PFSK-1 (cell line): ENCODE measurements around the gene NAA38.

ENCODE experiments used
- FOXP2 ChIP-seq: optimal IDR thresholded peaks from 2 replicates; pipeline ENCODE3; 2011; ENCODE audit warnings: borderline replicate concordance, control low read depth, inconsistent platforms; ENCODE audit not compliant: insufficient read depth; ENCODE audit errors: extremely low read length, extremely low read depth
- POLR2AphosphoS5 ChIP-seq: IDR thresholded peaks from 2 replicates; pipeline ENCODE4 v1.6.1; 2012; ENCODE audit warnings: low read depth, mild to moderate bottlenecking, control low read depth, low read length, moderate library complexity
- SIN3A ChIP-seq: IDR thresholded peaks from 2 replicates; pipeline ENCODE4 v1.6.1; 2012; ENCODE audit warnings: mild to moderate bottlenecking, low read length, moderate library complexity, borderline replicate concordance; ENCODE audit not compliant: insufficient read depth
- TAF1 ChIP-seq: IDR thresholded peaks from 2 replicates; pipeline ENCODE4 v1.6.1; 2012; ENCODE audit warnings: low read length, control low read depth, borderline replicate concordance; ENCODE audit not compliant: insufficient read depth
- TF ChIP-seq, protein P1 (sequence below), 2 experiments: IDR thresholded peaks; 2 replicates each; pipeline versions ENCODE4 v1.6.1 to v1.8.0; 2011 to 2012; ENCODE audit warnings: low read depth in 2 of 2, low read length in 2 of 2, control low read depth in 1 of 2, inconsistent platforms in 1 of 2, mild to moderate bottlenecking in 1 of 2, moderate library complexity in 1 of 2; ENCODE audit not compliant: insufficient read depth in 1 of 2

NAA38 gene

DNA sequence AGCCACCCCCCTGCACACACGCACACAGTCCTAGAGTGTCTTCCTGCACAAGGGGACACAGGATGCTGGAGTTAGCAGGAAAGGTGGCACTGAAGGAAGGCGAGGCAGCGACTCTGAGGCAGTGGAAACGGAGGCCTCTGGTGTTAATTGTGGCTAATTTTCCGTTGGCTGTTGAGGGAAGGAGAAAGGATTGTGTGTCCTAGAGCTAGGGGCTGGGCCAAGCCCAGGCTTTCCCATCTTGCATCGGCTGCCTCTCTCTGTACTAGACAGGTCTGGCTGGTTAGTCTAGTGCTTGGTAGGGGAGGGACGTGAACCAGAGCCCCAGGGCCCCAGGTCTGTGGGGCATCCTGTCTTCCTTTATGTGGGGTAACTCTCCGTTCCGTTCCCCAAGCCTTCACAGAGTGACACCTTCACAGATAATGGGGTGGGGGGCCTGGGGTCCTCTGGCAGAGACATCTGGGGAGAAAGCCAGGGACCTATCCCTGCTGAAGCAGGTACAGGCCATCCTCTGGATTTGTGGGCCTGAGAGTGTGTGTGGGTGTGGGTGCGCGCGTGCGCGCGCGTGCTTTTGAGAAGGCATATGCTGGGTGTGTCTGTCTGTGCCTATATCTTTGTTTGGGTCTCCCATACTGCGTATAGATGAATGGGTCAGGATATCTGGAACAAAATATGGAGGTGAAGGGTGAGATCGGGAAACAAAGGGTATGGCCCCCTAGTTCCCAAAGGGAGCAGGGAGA is 31.0 kb upstream of the NAA38 start, which contains the start of gene CHD3:
CHD3 (plus strand) TSS at position 606 of the 737 bp plus-strand sequence. CDS start 212 bp downstream, outside the sequence.
- TF ChIP-seq, protein P1, sequence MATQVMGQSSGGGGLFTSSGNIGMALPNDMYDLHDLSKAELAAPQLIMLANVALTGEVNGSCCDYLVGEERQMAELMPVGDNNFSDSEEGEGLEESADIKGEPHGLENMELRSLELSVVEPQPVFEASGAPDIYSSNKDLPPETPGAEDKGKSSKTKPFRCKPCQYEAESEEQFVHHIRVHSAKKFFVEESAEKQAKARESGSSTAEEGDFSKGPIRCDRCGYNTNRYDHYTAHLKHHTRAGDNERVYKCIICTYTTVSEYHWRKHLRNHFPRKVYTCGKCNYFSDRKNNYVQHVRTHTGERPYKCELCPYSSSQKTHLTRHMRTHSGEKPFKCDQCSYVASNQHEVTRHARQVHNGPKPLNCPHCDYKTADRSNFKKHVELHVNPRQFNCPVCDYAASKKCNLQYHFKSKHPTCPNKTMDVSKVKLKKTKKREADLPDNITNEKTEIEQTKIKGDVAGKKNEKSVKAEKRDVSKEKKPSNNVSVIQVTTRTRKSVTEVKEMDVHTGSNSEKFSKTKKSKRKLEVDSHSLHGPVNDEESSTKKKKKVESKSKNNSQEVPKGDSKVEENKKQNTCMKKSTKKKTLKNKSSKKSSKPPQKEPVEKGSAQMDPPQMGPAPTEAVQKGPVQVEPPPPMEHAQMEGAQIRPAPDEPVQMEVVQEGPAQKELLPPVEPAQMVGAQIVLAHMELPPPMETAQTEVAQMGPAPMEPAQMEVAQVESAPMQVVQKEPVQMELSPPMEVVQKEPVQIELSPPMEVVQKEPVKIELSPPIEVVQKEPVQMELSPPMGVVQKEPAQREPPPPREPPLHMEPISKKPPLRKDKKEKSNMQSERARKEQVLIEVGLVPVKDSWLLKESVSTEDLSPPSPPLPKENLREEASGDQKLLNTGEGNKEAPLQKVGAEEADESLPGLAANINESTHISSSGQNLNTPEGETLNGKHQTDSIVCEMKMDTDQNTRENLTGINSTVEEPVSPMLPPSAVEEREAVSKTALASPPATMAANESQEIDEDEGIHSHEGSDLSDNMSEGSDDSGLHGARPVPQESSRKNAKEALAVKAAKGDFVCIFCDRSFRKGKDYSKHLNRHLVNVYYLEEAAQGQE (IDR thresholded peaks at IDR 0.05; ENCODE audit: insufficient read depth in 1 of 2, low read depth in 2 of 2, low read length in 2 of 2), result 0 out of 4 replicates have a peak, but pooled peaks of 1 of the 2 experiments have one; percentile 7
- TF ChIP-seq FOXP2 (no peak), TAF1 (0 out of 2 replicates have a peak, but pooled peaks have one; percentile 71), POLR2AphosphoS5 (0 out of 2 replicates have a peak, but pooled peaks have one; percentile 17)

DNA sequence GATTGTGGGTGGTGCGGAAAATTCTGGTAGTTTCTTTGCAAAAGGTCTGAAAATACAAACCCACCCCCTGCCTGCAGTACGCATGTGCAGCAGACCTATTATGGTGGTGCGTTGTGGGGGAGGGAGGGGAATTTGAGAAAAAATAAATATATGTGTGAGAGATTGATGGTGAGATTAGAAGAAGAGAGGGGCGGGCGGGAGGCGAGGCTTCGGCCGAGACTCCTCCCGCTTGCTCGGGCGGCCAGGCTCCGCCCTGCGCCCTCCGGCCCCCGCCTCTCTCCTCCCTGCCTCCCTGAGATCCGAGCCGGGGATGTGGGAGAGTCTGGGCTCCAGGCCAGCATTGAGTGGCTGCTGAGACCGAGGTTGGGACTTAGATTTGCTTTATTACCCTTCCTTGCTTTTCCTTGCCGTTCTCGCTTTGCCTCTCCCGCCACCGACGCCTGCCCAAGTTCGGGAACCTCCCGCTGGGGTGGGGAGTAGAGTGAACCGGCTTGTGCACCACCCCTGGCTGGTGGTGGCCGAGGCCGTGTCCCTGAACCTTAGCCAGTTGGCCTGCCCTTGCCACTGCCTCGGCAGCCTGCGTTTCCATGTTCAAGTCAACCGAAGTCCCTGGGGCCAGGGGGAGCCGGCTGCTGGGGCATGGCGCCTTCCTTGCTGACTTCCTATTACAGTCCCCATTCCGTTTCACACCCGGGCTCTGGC is 30.3 kb upstream of the NAA38 start:
- TF ChIP-seq FOXP2, result no peak
- peak; percentile 80 for TF ChIP-seq POLR2AphosphoS5
- TF ChIP-seq SIN3A, result no peak
- TF ChIP-seq, protein P1 (IDR thresholded peaks at IDR 0.05; ENCODE audit: insufficient read depth in 1 of 2, low read depth in 2 of 2, low read length in 2 of 2), result peak; percentile 2 to 22; a peak in 1 of 4 replicates
- TF ChIP-seq TAF1, result no peak; the same call in none of the 2 replicates

DNA sequence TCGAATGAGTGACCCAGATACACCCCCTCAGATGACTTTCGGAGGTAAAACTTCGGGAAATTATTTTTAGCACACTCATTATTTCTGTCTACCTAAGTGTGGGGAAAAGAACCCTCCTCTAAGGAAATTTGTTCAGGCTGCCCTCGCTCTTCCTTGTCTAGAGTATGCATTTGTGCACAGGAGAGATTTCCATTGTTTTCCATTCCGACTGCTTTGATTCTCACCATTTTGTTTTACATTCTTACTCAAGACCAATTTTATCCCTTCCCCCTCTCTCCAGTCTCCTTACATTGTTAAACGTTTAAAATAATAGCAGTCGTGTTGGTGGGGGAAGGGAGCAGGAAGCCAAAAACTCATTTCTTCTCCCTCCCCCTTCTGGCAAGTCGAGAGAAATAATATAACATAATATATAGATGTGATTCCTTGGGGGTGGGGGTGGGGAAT is 29.7 kb upstream of the NAA38 start:
- no peak for TF ChIP-seq TAF1
- TF ChIP-seq, protein P1 (IDR thresholded peaks at IDR 0.05; ENCODE audit: insufficient read depth in 1 of 2, low read depth in 2 of 2, low read length in 2 of 2), result 0 out of 4 replicates have a peak, but pooled peaks of 1 of the 2 experiments have one; percentile 2
- TF ChIP-seq POLR2AphosphoS5, result peak; percentile 49; the same call in 1 of the 2 replicates
- no peak for TF ChIP-seq FOXP2
- TF ChIP-seq SIN3A, result 0 out of 2 replicates have a peak, but pooled peaks have one; percentile 12

DNA sequence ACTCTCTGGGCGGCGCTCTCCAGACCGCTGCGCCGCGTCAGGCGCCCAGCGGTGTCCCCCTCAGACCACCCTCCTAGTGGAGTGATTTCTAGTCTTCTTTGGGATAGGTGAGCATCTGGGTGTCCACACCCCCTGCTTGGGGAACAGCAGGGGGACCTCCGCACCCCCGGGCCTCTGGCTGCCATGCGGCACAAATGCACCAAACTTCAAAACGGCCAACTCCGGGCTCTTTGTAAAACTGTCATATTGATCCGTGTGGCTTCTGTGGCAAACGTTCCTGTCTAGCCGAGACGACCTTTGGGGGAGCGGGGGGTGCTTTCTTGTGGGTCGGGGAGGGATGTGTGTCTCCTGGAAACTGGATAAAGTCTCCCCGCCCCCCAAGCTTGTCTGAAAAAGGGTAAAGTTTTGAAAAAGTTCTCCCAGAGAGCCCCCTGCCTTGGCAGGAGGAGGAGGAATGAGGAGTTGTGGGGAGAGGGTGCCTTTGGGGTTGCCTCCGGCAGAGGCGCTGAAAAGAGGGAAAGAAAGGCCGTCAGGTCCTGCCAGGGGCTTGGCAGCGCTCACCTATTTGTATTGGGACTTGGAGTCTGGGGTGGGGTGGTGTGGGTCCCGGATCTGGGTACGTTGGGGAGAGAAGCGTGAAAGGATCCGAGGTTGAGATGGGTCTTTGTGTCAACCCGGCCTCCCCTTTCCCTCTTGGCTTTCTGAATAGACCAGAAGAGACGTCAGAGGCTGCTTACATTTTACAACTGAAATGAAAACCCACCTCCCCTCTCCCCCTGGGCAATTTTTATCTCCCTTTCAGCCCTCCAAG is 29.1 kb upstream of the NAA38 start:
- no peak for TF ChIP-seq FOXP2
